ENCODE results near the gene ZFAND3. TPM values are rescaled to one million over a fixed set of nuclear protein-coding genes. Genes with fewer than 3 reads are reported as not detected.

Gene ZFAND3
- total RNA-seq, 2 experiments from 2014 or later = 8.3 to 33.8 TPM

DNA sequence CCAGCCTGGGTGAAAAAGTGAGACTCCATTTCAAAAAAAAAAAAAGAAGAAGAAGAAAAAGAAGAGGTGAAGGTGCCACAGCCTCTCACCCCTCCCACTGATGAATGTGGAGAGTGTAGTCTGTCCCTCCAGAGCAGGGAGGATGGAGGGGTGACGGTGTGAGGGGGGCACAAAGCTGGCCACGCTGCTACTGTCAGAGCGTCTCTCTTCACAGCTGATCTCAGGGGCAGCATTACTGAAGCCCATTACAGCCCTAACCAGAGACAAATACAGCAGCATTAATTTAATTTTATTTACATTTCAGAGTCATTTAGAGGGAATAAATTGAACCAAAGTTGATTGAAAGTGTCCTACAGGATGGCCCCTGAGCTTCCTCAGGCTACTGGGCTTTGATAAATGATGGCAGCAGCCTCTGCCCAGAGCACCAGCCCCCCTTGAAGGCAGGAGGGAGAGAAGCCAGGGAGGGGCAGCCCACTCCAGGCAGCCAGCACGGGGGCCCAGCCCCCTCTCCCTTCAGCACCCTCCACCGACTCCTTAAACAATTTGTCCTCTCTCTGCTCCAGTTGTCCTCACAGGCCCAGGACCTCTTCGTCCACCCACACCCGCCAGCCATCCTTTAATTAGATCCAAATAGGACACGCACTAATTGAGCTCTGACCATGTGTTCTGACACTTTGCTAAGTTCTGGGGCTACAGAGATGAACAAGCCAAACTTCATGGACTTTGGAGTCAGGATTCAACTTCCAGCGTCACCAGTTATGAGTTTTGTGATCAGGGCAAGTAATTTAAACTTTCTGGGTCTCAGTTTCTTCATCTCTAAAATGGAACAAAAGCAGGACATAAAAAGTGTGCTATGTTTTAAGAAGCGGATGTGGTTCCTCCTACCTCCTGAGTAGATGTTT, 18.6 kb upstream of the ZFAND3 start:
- intact Hi-C loops (cut with micrococcal nuclease; ENCODE audit: unreplicated experiment) = no loop called here
- H3K4me1 ChIP-seq (ENCODE audit: insufficient read depth, low read length, poor library complexity, severe bottlenecking) = no peaks in the 10 kb centered on the region
- H3K27ac ChIP-seq (ENCODE audit: low read depth, low read length, poor library complexity, severe bottlenecking) = no peak overlapping the region
- H3K4me3 ChIP-seq (ENCODE audit: low read depth, low read length, poor library complexity, severe bottlenecking) = no peak overlapping the region
- H3K4me2 ChIP-seq (ENCODE audit: low read length) = no peak overlapping the region
- POLR2A ChIA-PET = no interaction called here
- H3K36me3 ChIP-seq (ENCODE audit: insufficient read depth, low read length) = no peaks in the 10 kb centered on the region
- no peaks in the 10 kb centered on the region for H4K20me1 ChIP-seq (ENCODE audit: insufficient read depth, low read length)
- H3K79me2 ChIP-seq (ENCODE audit: insufficient read depth, low read depth, low read length) = no peaks in the 10 kb centered on the region
- no peak overlapping the region for H2AFZ ChIP-seq (ENCODE audit: low read length)
- no peak for TF ChIP-seq EZH2phosphoT487 (IDR thresholded peaks at IDR 0.05; ENCODE audit: borderline replicate concordance, low read depth, low read length)
- TF ChIP-seq, protein P1, sequence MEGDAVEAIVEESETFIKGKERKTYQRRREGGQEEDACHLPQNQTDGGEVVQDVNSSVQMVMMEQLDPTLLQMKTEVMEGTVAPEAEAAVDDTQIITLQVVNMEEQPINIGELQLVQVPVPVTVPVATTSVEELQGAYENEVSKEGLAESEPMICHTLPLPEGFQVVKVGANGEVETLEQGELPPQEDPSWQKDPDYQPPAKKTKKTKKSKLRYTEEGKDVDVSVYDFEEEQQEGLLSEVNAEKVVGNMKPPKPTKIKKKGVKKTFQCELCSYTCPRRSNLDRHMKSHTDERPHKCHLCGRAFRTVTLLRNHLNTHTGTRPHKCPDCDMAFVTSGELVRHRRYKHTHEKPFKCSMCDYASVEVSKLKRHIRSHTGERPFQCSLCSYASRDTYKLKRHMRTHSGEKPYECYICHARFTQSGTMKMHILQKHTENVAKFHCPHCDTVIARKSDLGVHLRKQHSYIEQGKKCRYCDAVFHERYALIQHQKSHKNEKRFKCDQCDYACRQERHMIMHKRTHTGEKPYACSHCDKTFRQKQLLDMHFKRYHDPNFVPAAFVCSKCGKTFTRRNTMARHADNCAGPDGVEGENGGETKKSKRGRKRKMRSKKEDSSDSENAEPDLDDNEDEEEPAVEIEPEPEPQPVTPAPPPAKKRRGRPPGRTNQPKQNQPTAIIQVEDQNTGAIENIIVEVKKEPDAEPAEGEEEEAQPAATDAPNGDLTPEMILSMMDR (conservative IDR thresholded peaks at IDR 0.05; ENCODE audit: low read length) = no peak
- no peaks in the 10 kb centered on the region for H3K9me2 ChIP-seq (ENCODE audit: insufficient read depth, low read length)
- CTCF ChIA-PET (ENCODE audit: unreplicated experiment) = no interaction called here
- no TSS peak for BruUV-seq (replicated peaks)
- no peak for DNase-seq (ENCODE audit: low spot score)
- H3K9me3 ChIP-seq (ENCODE audit: low read length) = no peaks in the 10 kb centered on the region

DNA sequence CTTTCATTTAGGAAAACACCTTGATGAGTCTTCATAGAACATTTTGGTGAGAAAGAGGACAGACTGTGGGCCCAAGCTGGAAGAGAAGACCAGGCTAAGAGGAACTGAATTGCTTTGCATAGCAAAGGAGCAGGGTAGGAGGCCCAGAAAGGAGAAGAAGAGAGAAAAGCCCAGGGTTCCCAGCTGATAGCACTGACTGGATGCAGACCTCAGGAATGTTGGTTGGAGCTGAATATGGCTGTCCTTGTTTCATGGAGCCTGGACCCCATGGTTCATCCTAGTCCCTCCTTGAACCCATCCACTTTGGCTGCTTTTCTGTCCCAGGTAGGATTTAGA, 18.0 kb upstream of the ZFAND3 start:
- H3K4me3 ChIP-seq (ENCODE audit: low read depth, low read length, poor library complexity, severe bottlenecking) = no peak overlapping the region
- intact Hi-C loops (cut with micrococcal nuclease; ENCODE audit: unreplicated experiment) = no loop called here
- H3K4me1 ChIP-seq (ENCODE audit: insufficient read depth, low read length, poor library complexity, severe bottlenecking) = no peaks in the 10 kb centered on the region
- no peak for DNase-seq (ENCODE audit: low spot score)
- no peaks in the 10 kb centered on the region for H4K20me1 ChIP-seq (ENCODE audit: insufficient read depth, low read length)
- H3K79me2 ChIP-seq (ENCODE audit: insufficient read depth, low read depth, low read length) = no peaks in the 10 kb centered on the region
- no peaks in the 10 kb centered on the region for H3K9me3 ChIP-seq (ENCODE audit: low read length)
- CTCF ChIA-PET (ENCODE audit: unreplicated experiment) = no interaction called here
- H2AFZ ChIP-seq (ENCODE audit: low read length) = no peak overlapping the region
- no peak for TF ChIP-seq EZH2phosphoT487 (IDR thresholded peaks at IDR 0.05; ENCODE audit: borderline replicate concordance, low read depth, low read length)
- TF ChIP-seq, protein P1 (conservative IDR thresholded peaks at IDR 0.05; ENCODE audit: low read length) = no peak
- H3K9me2 ChIP-seq (ENCODE audit: insufficient read depth, low read length) = no peaks in the 10 kb centered on the region
- POLR2A ChIA-PET = no interaction called here
- no TSS peak for BruUV-seq (replicated peaks)
- no peak overlapping the region for H3K4me2 ChIP-seq (ENCODE audit: low read length)
- H3K27ac ChIP-seq (ENCODE audit: low read depth, low read length, poor library complexity, severe bottlenecking) = no peak overlapping the region
- no peaks in the 10 kb centered on the region for H3K36me3 ChIP-seq (ENCODE audit: insufficient read depth, low read length)

DNA sequence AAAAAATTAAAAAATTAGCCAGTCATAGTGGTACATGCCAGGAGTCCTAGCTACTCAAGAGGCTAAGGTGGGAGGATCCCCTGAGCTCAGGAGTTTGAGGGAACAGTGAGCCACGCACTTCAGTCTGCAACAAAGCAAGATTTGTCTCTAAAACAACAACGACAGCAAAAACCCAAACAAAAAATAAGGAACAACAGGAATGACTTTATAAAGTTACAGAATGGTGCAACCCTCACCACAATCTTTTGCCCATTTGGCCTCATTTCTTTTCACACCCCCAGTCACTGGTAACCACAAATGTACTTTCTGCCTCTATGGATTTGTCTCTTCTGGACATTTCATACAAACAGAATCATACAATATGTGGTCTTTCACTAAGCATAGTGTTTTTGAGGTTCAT, 16.7 kb upstream of the ZFAND3 start:
- POLR2A ChIA-PET = interaction anchor here (0.5 to 0.9 kb wide), 3 partner anchors 10 to 59 kb away, joined by 3 read pairs; no protein-coding TSS in a partner anchor
- Histone ChIP-seq H3K9me2 (ENCODE audit: insufficient read depth, low read length) (no peaks in the 10 kb centered on the region), H3K27ac (ENCODE audit: low read depth, low read length, poor library complexity, severe bottlenecking) (no peak overlapping the region), H3K4me2 (ENCODE audit: low read length) (no peak overlapping the region), H4K20me1 (ENCODE audit: insufficient read depth, low read length) (no peaks in the 10 kb centered on the region), H3K4me3 (ENCODE audit: low read depth, low read length, poor library complexity, severe bottlenecking) (no peak overlapping the region), H3K36me3 (ENCODE audit: insufficient read depth, low read length) (no peaks in the 10 kb centered on the region), H3K4me1 (ENCODE audit: insufficient read depth, low read length, poor library complexity, severe bottlenecking) (no peaks in the 10 kb centered on the region), H3K9me3 (ENCODE audit: low read length) (no peaks in the 10 kb centered on the region), H2AFZ (ENCODE audit: low read length) (no peak overlapping the region), H3K79me2 (ENCODE audit: insufficient read depth, low read depth, low read length) (no peaks in the 10 kb centered on the region)
- DNase-seq (ENCODE audit: low spot score) = no peak
- no peak for TF ChIP-seq EZH2phosphoT487 (IDR thresholded peaks at IDR 0.05; ENCODE audit: borderline replicate concordance, low read depth, low read length)
- TF ChIP-seq, protein P1 (conservative IDR thresholded peaks at IDR 0.05; ENCODE audit: low read length) = no peak
- intact Hi-C loops (cut with micrococcal nuclease; ENCODE audit: unreplicated experiment) = no loop called here
- no TSS peak for BruUV-seq (replicated peaks)
- CTCF ChIA-PET (ENCODE audit: unreplicated experiment) = no interaction called here

All from OCI-LY7 (cell line).